Midbrain (tissue), 1 donor: ENCODE measurements around the gene KBTBD6.
"Not testable (repeated sequence)": the region's sequence is repeated elsewhere in the genome, so short reads cannot be mapped to it uniquely, and the experiment has no call there.

ENCODE experiments used
- DNase-seq: peaks from one replicate; lab custom pipeline; 2025; lab: John Stamatoyannopoulos, UW

The KBTBD6 gene

GRCh38 chr13:41136396-41137031 is 3.9 kb upstream of the KBTBD6 start:
- no peak for DNase-seq

- DNase-seq, result no peak
Measured at GRCh38 chr13:41133951-41134350, 1.3 kb upstream of the KBTBD6 start.

- DNase-seq, result not testable (repeated sequence)
Measured at GRCh38 chr13:41131660-41132511, 716 bp downstream of the KBTBD6 start.

GRCh38 chr13:41131189-41131588 is 1.4 kb downstream of the KBTBD6 start:
- not testable (repeated sequence) for DNase-seq

GRCh38 chr13:41130356-41130755 is 2.2 kb downstream of the KBTBD6 start:
- DNase-seq, result no peak

GRCh38 chr13:41127701-41128100 is 4.9 kb downstream of the KBTBD6 start:
- no peak for DNase-seq

- DNase-seq, result no peak
Measured at GRCh38 chr13:41122838-41123237, 9.8 kb downstream of the KBTBD6 start.

GRCh38 chr13:41117869-41118268 is 14.7 kb downstream of the KBTBD6 start:
- DNase-seq, result no peak

GRCh38 chr13:41111454-41111853 is 21.1 kb downstream of the KBTBD6 start:
- DNase-seq, result no peak

- no peak for DNase-seq
Measured at GRCh38 chr13:41107584-41108014, 25.0 kb downstream of the KBTBD6 start.

- no peak for DNase-seq
Measured at GRCh38 chr13:41107104-41107571, 25.5 kb downstream of the KBTBD6 start.

- no peak for DNase-seq
Measured at GRCh38 chr13:41099986-41100385, 32.6 kb downstream of the KBTBD6 start.

- DNase-seq, result no peak
Measured at GRCh38 chr13:41098761-41099160, 33.8 kb downstream of the KBTBD6 start.

- DNase-seq, result not testable (repeated sequence)
Measured at GRCh38 chr13:41095681-41096080, 36.9 kb downstream of the KBTBD6 start.

GRCh38 chr13:41085961-41086585 is 46.5 kb downstream of the KBTBD6 start:
- no peak for DNase-seq

GRCh38 chr13:41079725-41080124 is 52.9 kb downstream of the KBTBD6 start:
- no peak for DNase-seq
